GM18867 (cell line): ENCODE results near the gene EIF2S3.
"Not testable (repeated sequence)": the region's sequence is repeated elsewhere in the genome, so short reads cannot be mapped to it uniquely, and the experiment has no call there.

Experiments used
- ATAC-seq: cut with Tn5 transposase; IDR thresholded peaks from one replicate; pipeline ENCODE4 v1.9.1; 2021; ENCODE audit warnings: mild to moderate bottlenecking, moderate library complexity; ENCODE audit not compliant: unreplicated experiment

Gene EIF2S3

DNA sequence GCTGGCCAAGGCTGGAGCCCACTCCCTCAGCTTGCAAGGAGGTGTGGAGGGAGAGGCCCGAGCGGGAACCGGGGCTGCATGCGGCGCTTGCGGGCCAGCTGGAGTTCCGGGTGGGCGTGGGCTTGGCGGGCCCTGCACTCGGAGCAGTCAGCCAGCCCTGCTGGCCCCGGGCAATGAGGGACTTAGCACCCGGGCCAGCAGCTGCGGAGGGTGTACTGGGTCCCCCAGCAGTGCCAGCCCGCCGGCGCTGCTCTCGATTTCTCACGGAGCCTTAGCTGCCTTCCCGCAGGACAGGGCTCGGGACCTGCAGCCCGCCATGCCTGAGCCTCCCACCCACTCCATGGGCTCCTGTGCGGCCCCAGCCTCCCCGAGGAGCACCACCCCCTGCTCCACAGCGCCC is 5.1 kb upstream of the EIF2S3 start:
- not testable (repeated sequence) for ATAC-seq

DNA sequence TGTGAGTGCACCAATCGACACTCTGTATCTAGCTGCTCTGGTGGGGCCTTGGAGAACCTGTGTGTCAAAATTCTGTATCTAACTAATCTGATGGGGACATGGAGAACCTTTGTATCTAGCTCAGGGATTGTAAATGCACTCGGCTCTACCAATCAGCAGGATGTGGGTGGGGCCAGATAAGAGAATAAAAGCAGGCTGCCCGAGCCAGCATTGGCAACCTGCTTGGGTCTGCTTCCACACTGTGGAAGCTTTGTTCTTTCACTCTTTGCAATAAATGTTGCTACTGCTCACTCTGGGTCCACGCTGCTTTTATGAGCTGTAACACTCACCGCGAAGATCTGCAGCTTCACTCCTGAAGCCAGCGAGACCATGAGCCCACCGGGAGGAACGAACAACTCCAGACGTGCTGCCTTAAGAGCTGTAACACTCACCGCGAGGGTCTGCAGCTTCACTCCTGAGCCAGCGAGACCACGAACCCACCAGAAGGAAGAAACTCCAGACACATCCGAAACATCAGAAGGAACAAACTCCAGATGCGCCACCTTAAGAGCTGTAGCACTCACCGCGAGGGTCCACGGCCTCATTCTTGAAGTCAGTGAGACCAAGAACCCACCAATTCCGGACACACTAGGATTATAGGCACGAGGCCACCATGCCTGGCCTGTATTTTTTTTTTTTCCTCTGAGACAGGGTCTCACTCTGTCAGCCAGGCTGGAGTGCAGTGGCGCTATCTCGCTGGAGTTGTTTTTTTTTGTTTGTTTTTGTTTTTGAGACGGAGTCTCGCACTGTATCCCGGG is 4.0 kb upstream of the EIF2S3 start:
- not testable (repeated sequence) for ATAC-seq

DNA sequence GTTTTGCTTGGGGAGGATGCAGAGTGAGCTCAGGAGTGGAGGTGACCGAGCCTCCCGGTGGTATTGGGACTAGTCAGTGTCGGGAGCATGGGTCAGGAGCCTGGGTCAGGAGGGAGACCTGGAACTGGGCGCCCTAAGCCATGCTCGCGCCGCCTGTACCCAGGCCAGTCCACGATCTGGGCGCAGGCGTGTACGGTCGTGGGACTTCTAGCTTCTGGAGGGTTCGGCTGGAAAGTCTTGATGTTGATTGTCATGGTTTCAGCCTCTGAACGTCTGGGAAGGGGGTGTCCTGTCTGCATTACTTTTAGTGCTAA is 244 bp downstream of the EIF2S3 start:
- ATAC-seq = peak; percentile 15

DNA sequence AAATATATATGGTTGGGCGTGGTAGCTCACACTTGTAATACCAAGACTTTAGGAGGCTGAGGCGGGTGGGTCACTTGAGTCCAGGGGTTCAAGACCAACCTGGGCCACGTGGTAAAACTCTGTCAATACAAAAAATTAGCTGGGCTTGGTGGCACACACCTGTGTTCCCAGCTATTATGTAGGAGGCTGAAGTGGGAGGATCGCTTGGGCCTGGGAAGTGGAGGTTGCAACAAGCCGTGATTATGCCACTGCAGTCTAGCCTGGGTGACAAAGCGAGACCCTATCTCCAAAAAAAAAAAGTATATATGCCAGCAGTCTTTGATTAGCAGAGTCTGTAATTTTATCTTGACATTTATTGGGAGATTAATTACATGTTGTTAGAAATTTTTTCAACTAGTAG is 8.7 kb downstream of the EIF2S3 start:
- no peak for ATAC-seq

DNA sequence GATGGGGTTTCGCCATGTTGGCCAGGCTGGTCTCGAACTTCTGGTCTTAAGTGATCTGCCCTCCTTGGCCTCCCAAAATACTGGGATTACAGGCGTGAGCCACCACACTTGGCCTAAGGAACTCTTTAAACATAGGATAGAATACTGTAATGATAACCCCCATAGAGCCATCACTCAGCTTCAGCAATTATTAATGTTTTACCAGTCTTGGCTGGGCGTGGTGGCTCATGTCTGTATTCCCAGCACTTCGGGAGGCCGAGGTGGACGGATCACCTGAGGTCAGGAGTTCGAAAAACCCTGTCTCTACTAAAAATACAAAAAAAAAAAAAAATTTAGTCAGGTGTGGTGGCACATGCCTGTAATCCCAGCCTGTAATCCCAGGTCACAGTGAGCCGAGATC is 15.1 kb downstream of the EIF2S3 start:
- ATAC-seq = no peak

DNA sequence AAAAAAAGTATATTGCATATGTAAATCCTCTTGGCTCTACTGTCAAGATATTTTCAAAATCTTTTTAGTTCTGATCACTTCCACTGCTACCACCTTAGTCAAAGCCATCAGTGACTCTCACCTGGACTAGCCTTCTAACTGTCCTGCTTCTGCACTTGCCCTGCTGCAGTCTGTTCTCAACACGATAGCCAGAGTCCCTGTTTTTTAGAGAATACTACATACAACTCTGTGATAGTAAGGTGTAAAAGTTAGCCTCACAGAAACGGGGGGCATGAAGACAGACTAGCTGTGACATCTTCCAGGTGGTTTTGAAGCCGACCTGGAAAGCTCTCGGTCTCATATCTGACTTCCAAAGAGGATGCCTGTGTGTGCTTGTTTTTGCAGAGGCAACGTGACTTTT is 24.7 kb downstream of the EIF2S3 start:
- no peak for ATAC-seq

DNA sequence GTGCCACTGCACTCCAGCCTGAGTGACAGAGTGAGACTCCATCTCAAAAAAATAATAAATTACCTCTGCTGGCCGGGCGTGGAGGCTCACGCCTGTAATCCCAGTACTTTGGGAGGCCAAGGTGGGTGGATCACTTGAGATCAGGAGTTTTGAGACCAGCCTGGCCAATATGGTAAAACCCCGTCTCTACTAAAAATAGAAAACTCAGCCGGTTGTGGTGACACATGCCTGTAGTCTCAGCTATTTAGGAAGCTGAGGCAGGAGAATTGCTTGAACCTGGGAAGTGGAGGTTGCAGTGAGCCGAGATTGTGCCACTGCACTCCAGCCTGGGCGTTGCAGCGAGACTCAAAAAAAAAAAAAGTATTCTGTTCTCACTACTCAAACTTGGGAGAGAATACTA is 25.5 kb downstream of the EIF2S3 start:
- ATAC-seq = peak; percentile 12

DNA sequence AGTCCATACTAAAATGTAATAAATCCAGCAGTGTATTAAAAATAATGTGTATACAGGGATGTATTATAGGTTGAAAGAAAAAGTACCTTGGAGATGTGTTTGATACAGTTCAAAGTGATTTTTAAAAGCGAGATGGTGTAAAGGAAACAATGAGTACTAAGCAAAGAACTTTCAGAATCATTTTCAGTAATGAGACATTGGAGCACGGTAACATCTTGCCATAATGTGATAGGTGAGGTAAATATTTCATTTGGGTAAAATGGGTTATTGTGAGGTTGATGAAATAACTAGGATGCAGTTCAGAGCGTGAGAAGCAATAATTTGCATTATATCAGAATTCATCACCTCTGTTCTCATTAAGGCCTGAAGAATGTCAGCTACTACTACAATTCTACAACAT is 25.9 kb downstream of the EIF2S3 start:
- peak; percentile 72 for ATAC-seq

DNA sequence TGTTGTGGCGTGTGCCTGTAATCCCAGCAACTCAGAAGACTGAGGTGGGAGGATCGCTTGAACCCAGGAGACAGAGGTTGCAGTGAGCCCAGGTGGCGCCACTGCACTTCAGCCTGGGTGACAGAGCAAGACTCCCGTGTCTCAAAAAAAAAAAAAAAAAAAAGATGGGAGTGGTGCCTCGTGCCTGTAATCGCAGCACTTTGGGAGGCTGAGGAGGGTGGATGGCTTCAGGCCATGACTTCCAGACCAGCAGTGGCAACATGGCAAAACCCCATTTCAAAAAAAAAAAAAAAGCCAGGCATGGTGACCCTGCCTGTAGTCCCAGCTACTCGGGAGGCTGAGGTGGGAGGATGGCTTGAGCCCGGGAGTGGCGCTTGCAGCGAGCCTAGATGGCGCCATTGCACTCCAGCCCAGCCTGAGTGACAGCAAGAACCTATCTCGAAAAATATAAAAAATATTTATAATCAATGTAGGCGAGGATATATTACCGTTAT is 27.0 kb downstream of the EIF2S3 start:
- peak; percentile 58 for ATAC-seq

DNA sequence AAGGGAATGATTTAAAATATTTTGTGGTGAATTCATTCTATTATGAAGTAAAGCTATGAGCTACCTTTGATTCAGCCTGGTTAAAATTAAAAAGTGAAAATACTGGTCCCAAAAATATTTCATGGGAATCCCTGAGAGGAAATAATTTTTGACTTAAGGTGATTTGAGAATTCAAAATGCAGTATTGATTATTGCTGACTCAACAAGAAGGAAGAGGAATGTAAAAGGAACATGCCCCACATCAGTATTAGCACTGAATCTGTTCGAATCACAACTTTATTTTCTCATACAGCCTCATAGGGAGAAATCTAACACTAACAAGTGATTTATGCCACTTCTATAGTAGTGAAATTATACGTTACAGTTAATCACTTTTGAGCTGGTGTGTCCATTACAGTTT is 27.7 kb downstream of the EIF2S3 start:
- no peak for ATAC-seq

DNA sequence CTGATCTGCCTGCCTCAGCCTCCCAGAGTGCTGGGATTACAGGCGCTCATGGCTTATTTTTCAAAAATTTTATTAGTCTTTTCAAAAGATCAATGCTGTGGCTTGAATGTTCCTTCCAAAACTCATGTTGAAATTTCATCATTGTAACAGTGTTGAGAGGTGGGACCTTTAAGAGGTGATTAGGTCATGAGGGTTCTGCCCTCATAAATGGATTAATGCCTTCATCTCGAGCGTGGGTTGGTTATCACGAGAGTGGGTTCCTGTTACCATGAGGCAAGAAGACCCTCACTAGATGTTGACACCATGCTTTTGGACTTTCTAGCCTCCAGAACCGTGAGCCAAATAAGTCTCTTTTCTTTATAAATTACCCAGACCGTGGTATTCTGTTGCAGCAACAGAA is 30.3 kb downstream of the EIF2S3 start:
- ATAC-seq = no peak

DNA sequence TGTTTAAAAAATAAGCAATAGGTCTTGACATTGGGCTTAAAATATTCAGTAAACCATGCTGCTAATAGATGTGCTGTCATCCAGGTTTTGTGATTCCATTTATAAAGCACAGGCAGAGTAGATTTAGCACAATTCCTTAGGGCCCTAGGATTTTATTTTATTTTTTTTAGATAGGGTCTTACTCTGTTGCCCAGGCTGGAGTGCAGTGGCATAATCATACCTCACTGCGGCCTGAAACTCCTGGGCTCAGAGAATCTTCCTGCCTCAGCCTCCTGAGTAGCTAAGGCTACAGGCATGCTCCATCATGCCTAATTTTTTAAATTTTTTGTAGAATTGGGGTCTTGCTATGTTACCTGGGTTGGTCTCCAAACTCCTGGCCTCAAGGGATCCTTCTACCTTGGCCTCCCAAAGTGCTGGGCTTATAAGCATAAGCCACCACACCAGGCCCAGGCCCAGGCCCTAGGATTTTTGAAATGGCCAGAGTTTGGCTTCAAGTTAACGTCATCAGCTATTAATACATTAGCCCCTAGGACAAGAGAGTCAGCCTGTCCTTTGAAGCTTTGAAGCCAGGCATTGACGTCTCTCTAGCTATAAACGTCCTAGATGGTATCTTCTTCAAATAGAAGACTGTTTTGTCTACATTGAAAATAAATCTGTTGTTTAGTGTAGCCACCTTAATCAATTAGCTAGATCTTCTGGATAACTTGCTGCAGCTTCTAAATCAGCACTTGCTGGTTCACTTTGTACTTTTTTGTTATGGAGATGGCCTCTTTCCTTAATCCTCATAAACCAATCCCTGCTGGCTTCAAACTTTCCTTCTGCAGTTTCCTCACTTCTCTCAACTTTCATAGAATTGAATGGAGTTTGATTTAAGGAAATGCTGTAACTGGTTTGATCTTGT is 35.8 kb downstream of the EIF2S3 start:
- no peak for ATAC-seq

DNA sequence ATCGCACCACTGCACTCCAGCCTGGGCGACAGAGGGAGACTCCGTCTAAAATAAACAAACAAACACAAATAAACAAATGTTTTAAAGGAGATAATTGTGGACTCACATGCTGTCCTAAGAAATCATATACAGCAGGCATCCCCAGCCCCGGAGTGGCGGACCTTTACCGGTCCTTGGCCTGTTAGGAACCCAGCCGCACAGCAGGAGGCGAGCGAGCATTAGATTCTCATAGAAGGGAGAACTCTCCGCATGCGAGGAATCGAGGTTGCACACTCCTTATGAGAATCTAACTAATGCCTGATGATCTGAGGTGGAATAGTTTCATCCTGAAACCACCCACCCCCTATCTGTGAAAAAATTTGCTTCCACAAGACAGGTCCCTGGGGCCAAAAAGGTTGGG is 39.0 kb downstream of the EIF2S3 start:
- ATAC-seq = no peak

DNA sequence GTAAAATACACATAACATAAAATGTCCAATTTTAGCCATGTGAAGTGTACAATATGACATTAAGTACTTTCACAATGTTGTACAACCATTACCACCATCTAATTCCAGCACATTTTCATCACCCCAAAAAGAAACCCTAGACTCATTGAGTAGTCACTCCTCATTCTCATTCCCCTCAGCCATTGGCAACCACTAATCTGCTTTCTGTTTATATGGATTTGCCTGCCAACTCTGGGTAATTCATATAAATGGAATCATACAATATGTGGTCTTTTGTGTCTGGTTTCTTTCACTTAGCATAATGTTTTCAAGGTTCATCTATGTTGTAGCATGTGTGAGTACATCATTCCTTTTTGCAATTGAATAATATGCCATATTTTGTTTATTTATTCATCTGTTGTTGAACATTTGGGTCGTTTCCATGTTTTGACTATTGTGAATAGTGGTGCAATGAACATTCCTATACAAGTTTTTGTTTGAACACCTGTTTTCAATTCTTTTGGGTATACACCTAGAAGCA is 43.0 kb downstream of the EIF2S3 start:
- ATAC-seq = no peak

DNA sequence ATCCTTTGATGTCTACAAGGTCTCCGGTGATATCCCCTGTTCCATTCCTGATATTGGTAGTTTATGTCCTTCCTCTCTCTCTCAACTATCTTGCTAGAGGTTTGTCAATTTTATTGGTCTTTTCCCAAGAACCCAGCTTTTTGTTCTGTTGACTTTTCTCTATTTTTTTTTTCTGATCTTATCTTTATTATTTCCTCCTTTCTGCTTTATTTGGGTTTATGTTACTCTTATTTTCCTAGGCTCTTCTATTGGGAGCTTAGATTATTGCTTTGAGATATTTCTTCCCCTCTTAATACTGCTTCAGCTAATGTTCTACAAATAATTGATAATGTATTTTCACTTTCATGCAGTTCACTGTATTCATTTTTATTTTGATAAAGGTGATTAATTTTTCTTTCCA is 44.2 kb downstream of the EIF2S3 start:
- ATAC-seq = no peak

DNA sequence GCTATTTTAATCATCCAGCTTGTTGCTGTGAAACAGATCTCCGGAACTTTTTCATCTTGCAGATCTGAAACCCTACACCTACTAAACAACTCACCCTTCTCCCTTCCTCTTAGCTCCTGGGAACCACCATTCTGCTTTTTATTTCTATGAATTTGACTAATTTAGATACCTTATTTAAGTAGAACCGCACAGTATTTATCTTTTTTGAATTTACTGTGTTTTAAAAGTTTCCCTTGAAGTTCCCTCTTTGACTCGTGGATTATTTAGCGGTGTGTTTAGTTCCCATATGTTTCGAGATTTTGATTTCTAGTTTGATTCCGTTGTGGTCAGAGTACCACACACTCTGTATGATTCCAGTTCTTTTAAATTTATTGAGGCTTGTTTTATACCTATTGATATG is 44.6 kb downstream of the EIF2S3 start:
- no peak for ATAC-seq

DNA sequence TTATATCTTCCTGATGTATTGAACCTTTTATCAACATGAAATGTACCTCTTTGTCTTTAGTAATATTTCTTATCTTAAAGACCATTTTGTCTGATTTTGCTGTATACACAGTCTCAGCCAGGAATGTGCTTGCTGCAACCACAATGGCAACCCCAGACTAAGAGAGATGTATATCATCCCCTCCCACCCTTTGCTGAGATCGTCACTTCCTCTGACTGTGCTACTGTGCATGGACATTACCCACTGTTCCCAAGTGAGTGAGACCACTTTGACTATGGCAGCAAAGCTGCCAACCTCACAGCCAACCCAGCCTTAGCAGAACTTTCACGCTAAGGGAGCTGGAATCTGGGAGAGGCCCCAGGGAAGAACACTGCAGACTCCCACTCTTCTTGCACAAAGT is 46.0 kb downstream of the EIF2S3 start:
- no peak for ATAC-seq

DNA sequence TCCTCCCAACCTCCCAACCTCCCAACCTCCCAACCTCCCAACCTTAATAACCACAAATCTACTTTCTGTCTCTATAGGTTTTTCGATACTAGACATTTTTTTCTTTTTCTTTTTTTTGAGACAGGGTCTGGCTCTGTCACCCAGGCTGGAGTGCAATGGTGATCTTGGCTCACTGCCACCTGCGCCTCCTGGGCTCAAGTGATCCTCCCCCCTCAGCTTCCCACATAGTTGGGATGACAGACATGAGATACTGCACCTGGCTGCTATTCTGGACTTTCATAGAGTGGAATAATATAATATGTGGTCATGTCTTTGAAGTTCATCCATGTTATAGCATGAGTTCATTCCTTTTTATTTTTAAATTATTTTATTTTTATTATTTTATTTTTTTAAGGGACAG is 55.3 kb downstream of the EIF2S3 start:
- no peak for ATAC-seq

DNA sequence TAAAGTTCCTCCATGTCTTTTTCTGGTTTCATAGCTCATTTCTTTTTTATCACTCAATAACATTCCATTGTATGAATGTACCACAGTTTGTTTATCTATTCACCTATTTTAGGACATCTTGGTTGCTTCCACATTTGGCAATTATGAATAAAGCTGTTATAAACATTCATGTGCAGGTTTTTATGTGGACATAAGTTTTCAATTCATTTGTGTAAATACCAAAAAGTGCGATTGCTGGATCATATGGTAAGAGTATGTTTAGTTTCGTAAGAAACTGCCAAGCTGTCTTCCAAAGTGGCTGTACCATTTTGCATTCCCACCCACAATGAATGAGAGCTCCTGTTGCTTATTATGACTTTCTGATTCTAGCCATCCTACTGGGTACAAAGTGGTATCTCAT is 58.4 kb downstream of the EIF2S3 start:
- ATAC-seq = no peak

DNA sequence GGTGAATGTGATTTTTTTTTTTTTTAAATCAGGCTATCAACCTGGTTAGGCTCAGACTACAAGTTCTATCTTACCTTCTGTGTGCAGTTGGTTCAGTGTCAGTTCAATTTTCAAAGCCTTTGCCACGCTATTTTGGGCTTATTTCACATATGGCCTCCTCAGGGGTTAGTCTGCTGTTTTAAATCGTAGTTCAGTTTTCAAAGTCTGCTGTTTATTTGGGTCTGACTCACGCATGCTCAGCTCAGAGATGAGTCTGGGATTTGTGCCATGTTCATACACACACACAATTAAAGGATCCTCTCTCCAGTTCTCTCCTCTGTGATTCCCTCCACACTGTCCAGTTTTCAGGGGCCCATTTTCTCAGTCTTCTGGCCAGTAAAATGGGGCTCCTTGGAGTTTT is 62.5 kb downstream of the EIF2S3 start:
- ATAC-seq = no peak

DNA sequence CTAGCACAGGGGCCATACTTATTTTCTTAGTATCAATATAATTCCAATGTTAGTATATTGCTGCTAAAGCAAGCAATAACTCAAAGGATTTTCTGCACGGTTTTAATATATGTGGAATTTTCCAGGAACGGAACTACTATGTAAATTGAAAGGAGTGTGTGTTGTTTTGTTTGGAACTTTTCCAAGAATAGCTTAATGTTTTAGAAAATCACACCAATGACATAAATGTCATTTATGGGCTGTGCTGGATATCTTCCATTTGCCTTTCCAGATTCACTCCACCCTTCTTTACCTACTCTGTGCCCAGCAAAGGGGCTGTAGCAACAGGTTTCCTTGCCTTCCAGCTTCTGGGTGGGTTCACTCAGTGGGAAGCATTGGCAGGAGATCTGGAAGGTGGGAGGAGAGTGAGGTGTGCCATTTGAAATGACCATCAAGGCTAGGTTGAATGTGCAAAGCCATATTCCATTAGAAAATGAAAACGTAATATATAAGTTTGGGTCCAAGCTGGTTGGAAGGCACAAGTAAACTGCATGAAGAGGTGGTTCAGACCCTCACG is 69.6 kb downstream of the EIF2S3 start:
- no peak for ATAC-seq
